Activated naive CD4-positive, alpha-beta T cell treated with Interleukin-2 at 50 U/mL for 16 hours (primary cell): ENCODE data around the gene GPC4.
"Not testable (repeated sequence)": the region's sequence is repeated elsewhere in the genome, so short reads cannot be mapped to it uniquely, and the experiment has no call there.

Source experiments
- DNase-seq: peaks from one replicate; pipeline ENCODE4 v3.0.0-alpha.2; 2020

The GPC4 gene

GRCh38 chrX:133300591-133300990 is 114.7 kb downstream of the GPC4 start:
- DNase-seq, result no peak

- DNase-seq, result no peak
These were observed 118.0 kb downstream of the GPC4 start for GRCh38 chrX:133297284-133297683.

- DNase-seq, result no peak
These were observed 121.2 kb downstream of the GPC4 start for GRCh38 chrX:133294126-133294525.

- DNase-seq, result no peak
These were observed 125.2 kb downstream of the GPC4 start for GRCh38 chrX:133290076-133290475.

GRCh38 chrX:133287860-133288259 is 127.4 kb downstream of the GPC4 start:
- no peak for DNase-seq

- DNase-seq, result no peak
These were observed 129.9 kb downstream of the GPC4 start for GRCh38 chrX:133285341-133285740.

- DNase-seq, result not testable (repeated sequence)
These were observed 136.1 kb downstream of the GPC4 start for GRCh38 chrX:133279112-133279730.

GRCh38 chrX:133273180-133273579 is 142.1 kb downstream of the GPC4 start:
- no peak for DNase-seq

- no peak for DNase-seq
These were observed 146.1 kb downstream of the GPC4 start for GRCh38 chrX:133269168-133269567.

GRCh38 chrX:133267621-133268020 is 147.7 kb downstream of the GPC4 start:
- no peak for DNase-seq

- no peak for DNase-seq
These were observed 150.0 kb downstream of the GPC4 start for GRCh38 chrX:133265331-133265730.

- no peak for DNase-seq
These were observed 156.8 kb downstream of the GPC4 start for GRCh38 chrX:133258481-133258880.

GRCh38 chrX:133254666-133255065 is 160.6 kb downstream of the GPC4 start:
- DNase-seq, result no peak

- no peak for DNase-seq
These were observed 164.1 kb downstream of the GPC4 start for GRCh38 chrX:133251204-133251603.

GRCh38 chrX:133250184-133251100 is 164.8 kb downstream of the GPC4 start:
- no peak for DNase-seq
